ENCODE data around the gene SAAL1. TPM values are rescaled to one million over a fixed set of nuclear protein-coding genes. Genes with fewer than 3 reads are reported as not detected.

The SAAL1 gene
- total RNA-seq, 1 experiment from 2014 or later, result 65.1 TPM

DNA sequence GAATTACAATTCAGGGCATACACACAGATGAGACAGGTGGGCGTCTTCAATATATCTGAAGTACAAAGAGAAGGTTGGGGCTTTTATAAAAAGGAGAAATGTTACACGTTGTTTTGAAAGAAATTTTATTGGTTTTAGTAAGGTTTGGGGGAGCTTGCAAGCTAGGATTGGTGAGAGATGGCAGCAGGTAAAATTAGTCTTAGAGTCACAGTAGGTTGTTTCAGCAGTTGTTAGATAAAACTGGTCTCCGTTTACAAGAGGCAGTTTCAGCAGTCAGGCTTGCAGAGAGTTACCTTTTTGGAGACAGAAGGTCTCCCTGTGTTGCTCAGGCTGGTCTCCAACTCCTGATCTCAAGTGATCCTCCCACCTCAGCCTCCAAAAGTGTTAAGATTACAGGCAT, 2.4 kb upstream of the SAAL1 start:
- no peak for DNase-seq
- no peak overlapping the region for H3K27ac ChIP-seq

DNA sequence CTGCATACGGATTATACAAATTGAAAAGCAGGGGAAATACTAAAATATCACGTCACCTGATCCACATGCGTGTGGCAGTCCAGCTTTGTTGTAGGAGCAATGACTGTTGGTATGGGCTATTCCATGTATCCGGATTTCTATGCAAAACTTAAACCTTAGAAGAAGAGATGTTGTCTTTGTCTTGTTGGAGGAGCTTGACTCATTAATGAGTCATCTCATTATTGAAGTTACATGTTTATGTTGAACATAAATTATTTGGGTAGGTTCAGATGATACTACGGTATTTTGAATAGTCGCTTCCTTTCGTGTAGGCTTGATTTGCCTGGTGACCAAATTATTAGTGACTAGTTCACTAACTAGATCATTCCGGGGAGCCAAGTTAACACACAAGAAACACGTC, 806 bp upstream of the SAAL1 start:
- DNase-seq, result no peak
- H3K27me3 ChIP-seq, result no peaks in the 10 kb centered on the region
- no peaks in the 10 kb centered on the region for H3K9me3 ChIP-seq (replicated peaks)
- H3K27ac ChIP-seq, result no peak overlapping the region
- peaks cover 14% of the 10 kb centered on the region; the same call in 1 of the 2 replicates for H3K36me3 ChIP-seq
- peaks cover 5% of the 10 kb centered on the region; the same call in 1 of the 2 replicates for H3K4me1 ChIP-seq
- H3K4me3 ChIP-seq, result no peak overlapping the region

More for the DNA sequence above, 2.4 kb upstream of the SAAL1 start:
- Histone ChIP-seq H3K27me3 (peaks cover 4% of the 10 kb centered on the region; the same call in 1 of the 2 replicates), H3K4me1 (peaks cover 5% of the 10 kb centered on the region; the same call in 1 of the 2 replicates), H3K4me3 (no peak overlapping the region), H3K36me3 (peaks cover 2% of the 10 kb centered on the region; the same call in 1 of the 2 replicates), H3K9me3 (replicated peaks) (no peaks in the 10 kb centered on the region)

DNA sequence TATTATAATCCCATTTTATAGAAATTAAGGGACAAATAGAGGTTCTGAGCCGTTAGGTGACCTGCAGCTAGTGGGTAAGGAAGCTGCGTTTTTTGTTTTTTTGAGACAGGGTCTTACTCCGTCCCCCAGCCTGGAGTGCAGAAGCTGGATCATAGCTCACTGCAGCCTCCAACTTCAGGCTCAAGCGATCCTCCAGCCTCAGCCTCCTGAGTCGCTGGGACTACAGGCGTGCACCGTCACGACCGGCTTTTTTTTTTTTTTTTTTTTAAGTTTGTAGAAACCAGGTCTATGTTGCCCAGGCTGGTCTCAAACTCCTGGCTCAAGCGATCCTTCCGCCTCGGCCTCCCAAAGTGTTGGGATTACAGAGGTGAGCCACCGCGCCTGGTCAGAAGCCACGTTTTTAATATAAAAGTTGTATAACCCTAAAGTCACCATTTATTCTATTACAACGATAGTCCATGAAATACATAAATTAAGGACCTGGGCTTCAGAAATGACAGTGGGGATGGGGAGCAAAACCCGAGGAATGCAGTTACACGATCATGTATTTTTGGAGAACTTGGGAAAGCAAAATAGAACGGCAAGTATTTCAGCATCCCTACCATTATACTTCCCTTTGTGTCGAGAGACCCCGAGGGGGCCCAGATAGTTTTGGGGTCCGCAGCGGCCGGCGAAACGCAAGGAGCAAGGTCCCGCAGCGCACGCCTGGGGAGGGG, 638 bp downstream of the SAAL1 start:
- peak overlapping the region; percentile 62 for H3K27ac ChIP-seq
- no peaks in the 10 kb centered on the region for H3K27me3 ChIP-seq
- H3K4me1 ChIP-seq, result peaks cover 5% of the 10 kb centered on the region; the same call in 1 of the 2 replicates
- H3K9me3 ChIP-seq (replicated peaks), result no peaks in the 10 kb centered on the region
- H3K4me3 ChIP-seq, result peak overlapping the region; percentile 94
- DNase-seq, result no peak
- peaks cover 25% of the 10 kb centered on the region for H3K36me3 ChIP-seq

DNA sequence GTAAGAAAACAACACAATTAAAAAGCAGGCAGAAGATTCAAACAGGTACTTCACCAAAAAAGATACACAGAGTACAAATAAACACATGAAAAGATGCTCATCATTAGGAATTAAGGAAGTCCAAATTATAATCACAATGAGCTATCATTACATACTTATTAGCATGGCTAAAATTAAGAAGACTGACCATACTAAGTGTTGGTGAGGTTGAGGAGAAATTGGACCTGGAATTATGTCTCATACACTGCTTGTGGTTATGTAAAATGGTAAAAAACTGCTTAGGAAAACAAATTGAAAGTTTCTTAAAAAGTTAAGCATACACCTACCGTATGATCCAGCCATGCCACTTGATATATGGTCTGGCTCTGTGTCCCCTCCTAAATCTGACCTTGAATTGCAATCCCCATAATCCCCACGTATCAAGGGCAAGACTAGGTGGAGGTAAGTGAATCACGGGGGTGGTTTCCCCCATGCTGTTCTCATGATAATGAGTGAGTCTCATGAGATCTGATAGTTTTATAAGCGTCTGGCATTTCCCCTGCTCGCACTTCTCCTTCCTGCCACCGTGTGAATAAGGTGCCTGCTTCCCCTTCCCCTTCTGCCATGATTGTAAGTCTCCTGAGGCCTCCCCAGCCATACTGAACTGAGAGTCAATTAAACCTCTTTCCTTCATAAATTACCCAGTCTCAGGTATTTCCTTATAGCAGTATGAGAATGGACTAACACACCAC, 4.8 kb downstream of the SAAL1 start:
- Histone ChIP-seq H3K9me3 (replicated peaks) (no peaks in the 10 kb centered on the region), H3K4me3 (no peak overlapping the region), H3K36me3 (peaks cover 32% of the 10 kb centered on the region), H3K27me3 (no peaks in the 10 kb centered on the region), H3K4me1 (peaks cover 3% of the 10 kb centered on the region; the same call in 1 of the 2 replicates), H3K27ac (no peak overlapping the region)
- no peak for DNase-seq

DNA sequence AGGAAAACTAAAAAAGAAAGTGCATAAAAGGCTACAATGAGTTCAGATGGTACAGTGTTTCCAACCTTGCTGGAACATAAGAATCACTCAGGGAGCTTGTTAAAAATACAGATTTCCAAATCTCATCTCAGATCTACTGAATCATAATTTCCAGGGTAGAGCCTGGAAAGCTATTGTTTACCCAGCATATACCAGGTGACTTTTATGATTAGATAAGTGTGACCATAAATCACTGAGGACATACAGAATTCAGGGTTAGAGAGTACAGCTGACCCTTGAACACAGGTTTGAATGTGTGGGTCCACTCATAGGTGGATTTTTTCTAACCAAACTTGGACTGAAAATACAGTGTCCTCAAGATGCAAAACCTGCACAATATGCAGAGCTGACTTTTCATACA, 11.9 kb downstream of the SAAL1 start:
- no peak for DNase-seq
- H3K4me3 ChIP-seq, result no peak overlapping the region
- no peaks in the 10 kb centered on the region for H3K9me3 ChIP-seq (replicated peaks)
- no peak overlapping the region for H3K27ac ChIP-seq
- H3K27me3 ChIP-seq, result no peaks in the 10 kb centered on the region
- H3K36me3 ChIP-seq, result peaks cover 70% of the 10 kb centered on the region
- no peaks in the 10 kb centered on the region for H3K4me1 ChIP-seq

DNA sequence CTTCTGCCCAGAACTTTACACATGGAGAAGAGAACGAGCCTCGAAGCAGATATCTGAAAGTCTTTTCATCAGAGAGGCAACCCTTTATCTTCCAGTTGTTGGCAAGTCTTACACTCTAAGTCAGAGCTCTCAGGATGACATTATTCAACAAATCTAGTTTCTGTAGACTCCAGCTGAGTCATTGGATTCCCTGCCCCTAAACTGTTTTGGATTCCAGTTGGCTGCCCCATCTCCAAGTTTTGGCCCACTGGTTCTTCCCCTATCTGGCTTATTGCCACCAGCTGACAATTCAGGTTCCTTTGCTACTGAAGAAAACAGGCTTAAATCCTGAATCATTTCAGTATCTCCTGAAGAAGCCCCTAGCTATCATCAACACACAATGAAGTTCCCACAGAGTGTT, 14.2 kb downstream of the SAAL1 start:
- no peaks in the 10 kb centered on the region for H3K9me3 ChIP-seq (replicated peaks)
- H3K4me1 ChIP-seq, result no peaks in the 10 kb centered on the region
- no peak overlapping the region for H3K27ac ChIP-seq
- peaks cover 93% of the 10 kb centered on the region for H3K36me3 ChIP-seq
- H3K4me3 ChIP-seq, result no peak overlapping the region
- H3K27me3 ChIP-seq, result no peaks in the 10 kb centered on the region
- DNase-seq, result no peak

DNA sequence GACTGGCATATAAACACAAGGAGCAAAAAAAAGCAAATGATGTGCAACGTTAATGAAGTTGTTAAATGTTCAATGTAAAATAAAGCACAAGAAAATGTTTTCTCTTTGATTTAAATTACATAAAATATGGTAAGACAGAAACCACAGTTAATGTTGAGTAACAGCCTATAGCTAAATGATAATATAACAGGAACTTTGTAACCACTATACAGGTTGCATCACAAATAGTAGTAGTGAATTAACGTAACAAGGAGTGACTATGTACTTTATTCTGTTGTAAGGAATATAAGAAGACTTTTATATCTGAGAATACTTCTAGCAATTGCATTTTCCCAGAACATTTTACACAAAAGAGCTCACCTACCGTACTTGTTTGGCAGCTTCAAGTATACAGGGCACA, 16.9 kb downstream of the SAAL1 start:
- no peaks in the 10 kb centered on the region for H3K9me3 ChIP-seq (replicated peaks)
- H3K4me1 ChIP-seq, result no peaks in the 10 kb centered on the region
- H3K27ac ChIP-seq, result no peak overlapping the region
- H3K27me3 ChIP-seq, result no peaks in the 10 kb centered on the region
- no peak overlapping the region for H3K4me3 ChIP-seq
- no peak for DNase-seq
- H3K36me3 ChIP-seq, result peaks cover 95% of the 10 kb centered on the region

DNA sequence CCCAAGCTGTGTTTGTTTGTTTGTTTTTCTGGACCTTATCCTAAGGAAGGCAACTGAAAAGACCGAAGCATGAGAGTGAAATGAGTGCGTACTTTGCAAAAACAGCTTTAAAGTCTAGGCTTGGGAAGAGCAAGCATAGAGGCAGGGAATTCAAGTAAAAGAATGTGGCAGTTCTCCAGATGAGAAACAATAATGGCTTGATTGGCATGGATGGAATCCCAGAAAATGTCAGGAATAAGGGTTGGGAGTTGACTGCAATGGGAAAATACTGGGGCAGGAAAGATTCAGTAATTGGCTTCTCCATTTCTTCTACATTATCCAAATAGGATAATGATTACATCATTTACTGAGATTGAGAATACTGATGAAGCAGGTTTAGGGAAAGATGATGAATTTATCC, 17.5 kb downstream of the SAAL1 start:
- H3K27ac ChIP-seq, result no peak overlapping the region
- no peaks in the 10 kb centered on the region for H3K4me1 ChIP-seq
- H3K4me3 ChIP-seq, result no peak overlapping the region
- peaks cover 93% of the 10 kb centered on the region for H3K36me3 ChIP-seq
- no peaks in the 10 kb centered on the region for H3K27me3 ChIP-seq
- H3K9me3 ChIP-seq (replicated peaks), result no peaks in the 10 kb centered on the region
- no peak for DNase-seq

DNA sequence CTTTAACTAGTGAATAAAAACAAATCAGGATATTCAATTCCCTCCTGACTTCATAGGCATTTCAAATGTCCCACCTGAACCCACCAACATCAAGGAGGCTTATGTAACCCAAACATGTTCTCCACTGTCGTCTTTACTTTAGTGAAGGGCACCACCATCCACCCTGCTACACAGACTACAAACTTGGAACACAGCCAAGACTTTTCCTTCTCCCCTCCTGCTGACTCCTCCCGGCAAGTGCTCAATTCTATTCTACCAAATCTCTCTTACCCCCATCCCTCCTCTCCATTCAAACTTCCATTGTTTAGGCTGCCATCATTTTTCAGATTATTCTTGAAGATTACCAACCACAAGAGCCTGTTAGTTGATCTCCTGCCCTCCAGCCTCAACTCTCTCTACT, 24.3 kb downstream of the SAAL1 start:
- DNase-seq, result peak in 1 of 2 experiments; percentile 21
- Histone ChIP-seq H3K9me3 (replicated peaks) (no peaks in the 10 kb centered on the region), H3K4me1 (no peaks in the 10 kb centered on the region), H3K27ac (no peak overlapping the region), H3K27me3 (no peaks in the 10 kb centered on the region), H3K4me3 (no peak overlapping the region), H3K36me3 (peaks cover 60% of the 10 kb centered on the region)

DNA sequence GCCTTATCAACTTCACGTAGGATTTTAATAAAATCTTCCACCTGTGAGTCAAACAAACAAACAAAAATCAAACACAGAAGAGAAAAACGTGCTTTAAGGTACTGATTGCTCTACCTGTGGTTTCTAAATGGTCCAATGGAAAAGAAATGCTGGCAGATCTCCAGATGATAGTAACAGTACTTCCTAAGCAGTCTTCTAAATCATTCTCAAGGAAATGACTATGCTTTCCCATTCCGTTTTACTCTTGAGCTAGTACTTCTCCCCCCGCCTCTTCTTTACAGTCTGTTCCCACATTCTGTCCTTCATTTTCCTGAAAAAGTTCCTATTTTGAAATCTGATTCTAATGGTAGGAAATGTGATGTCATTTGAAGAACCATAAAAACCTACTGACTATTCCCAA, 25.4 kb downstream of the SAAL1 start:
- no peak for DNase-seq
- H3K27ac ChIP-seq, result no peak overlapping the region
- no peaks in the 10 kb centered on the region for H3K4me1 ChIP-seq
- H3K9me3 ChIP-seq (replicated peaks), result no peaks in the 10 kb centered on the region
- H3K4me3 ChIP-seq, result no peak overlapping the region
- no peaks in the 10 kb centered on the region for H3K27me3 ChIP-seq
- H3K36me3 ChIP-seq, result peaks cover 50% of the 10 kb centered on the region

DNA sequence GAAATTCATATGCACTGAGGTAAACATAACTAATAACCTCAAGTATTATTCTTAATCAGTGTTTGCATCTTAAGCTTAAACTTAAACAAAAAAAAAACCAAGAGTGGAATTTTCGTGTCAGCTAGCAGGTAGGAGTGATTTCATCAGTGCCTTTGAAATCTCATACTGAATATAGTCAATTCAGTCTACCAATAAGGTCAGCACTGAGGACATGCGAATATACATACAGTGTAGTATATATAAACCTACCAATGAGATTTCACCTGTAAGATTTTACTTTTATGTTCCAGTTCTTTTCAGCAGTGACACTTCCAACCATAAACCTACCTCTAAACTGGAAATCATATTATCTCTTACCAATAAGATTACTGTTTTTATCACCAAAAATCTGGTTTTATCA, 27.0 kb downstream of the SAAL1 start:
- H3K27me3 ChIP-seq, result no peaks in the 10 kb centered on the region
- H3K4me1 ChIP-seq, result no peaks in the 10 kb centered on the region
- no peak overlapping the region for H3K27ac ChIP-seq
- H3K4me3 ChIP-seq, result no peak overlapping the region
- H3K9me3 ChIP-seq (replicated peaks), result no peaks in the 10 kb centered on the region
- DNase-seq, result no peak
- peaks cover 36% of the 10 kb centered on the region for H3K36me3 ChIP-seq

DNA sequence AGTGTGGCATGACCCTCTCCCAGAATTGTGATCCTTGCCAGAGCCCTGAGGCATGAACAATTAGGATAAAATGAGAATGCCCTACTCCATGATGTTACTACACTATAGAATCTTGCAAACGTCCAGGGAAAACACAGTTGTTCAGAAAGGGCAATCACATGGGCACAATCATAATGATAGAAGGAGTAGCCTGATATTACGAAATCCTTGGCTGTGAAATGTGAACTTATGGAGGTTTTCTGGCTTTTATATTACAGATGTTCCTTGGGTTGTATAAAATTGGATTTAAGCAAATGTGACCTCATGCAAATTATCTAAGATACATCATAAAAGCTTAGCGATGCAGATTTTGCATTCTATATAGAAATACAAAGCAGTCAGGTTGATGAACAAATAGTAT, 30.4 kb downstream of the SAAL1 start:
- Histone ChIP-seq H3K36me3 (peaks cover 14% of the 10 kb centered on the region), H3K4me1 (no peaks in the 10 kb centered on the region), H3K4me3 (no peak overlapping the region), H3K27ac (no peak overlapping the region), H3K27me3 (no peaks in the 10 kb centered on the region), H3K9me3 (replicated peaks) (no peaks in the 10 kb centered on the region)
- DNase-seq, result no peak

DNA sequence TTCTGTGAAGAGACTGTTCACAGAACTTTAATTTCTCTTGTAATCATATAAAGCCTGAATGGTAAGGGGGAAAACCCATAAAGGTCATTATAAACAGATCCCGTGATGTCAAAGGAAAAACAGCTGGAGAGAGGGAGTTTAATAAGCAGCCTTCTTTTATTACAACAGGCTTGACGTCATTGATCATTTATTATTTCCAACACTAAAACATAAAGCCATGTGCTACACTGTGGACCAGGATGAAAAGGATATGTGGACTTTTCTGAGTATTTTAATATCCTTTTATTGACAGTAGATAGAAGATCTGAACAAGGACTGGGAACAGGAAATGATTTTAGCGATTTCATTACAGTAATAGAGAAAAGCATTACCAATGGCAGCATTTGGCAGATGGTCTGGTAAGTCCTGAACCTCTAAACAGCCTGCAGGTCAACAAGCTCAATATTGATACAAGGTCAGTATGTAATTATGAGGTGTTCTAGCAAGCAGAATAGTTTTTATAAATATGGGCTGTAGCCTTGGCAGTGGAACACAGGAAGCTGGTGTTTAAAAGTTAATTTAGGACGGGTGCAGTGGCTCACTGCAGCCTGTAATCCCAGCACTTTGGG, 34.7 kb downstream of the SAAL1 start:
- Histone ChIP-seq H3K27me3 (no peaks in the 10 kb centered on the region), H3K36me3 (no peaks in the 10 kb centered on the region), H3K9me3 (replicated peaks) (no peaks in the 10 kb centered on the region), H3K27ac (no peak overlapping the region), H3K4me1 (peaks cover 5% of the 10 kb centered on the region; the same call in 1 of the 2 replicates), H3K4me3 (no peak overlapping the region)
- no peak for DNase-seq

DNA sequence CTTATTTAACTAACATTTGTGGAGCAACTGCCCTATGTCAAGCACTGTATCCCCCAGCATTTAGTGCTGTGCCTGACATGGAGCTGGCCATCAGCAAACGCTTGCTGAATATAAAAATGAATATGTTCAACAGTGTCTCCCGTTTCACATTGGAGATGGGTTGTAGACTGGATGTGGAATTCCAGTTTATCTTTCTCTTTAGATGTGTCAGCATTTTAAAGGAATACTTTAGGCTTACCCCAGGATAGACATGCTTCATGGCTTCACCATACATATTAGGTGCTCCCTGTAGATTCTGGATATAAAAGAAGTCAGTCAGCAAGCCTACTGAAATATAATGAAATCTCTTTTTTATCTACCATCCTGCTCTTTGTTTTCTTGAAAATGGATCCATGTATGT, 38.5 kb downstream of the SAAL1 start:
- DNase-seq, result no peak
- Histone ChIP-seq H3K4me1 (peaks cover 23% of the 10 kb centered on the region), H3K27me3 (no peaks in the 10 kb centered on the region), H3K36me3 (no peaks in the 10 kb centered on the region), H3K4me3 (no peak overlapping the region), H3K9me3 (replicated peaks) (0 out of 2 replicates have a peak, but pooled peaks cover 2% of the 10 kb centered on the region), H3K27ac (no peak overlapping the region)

DNA sequence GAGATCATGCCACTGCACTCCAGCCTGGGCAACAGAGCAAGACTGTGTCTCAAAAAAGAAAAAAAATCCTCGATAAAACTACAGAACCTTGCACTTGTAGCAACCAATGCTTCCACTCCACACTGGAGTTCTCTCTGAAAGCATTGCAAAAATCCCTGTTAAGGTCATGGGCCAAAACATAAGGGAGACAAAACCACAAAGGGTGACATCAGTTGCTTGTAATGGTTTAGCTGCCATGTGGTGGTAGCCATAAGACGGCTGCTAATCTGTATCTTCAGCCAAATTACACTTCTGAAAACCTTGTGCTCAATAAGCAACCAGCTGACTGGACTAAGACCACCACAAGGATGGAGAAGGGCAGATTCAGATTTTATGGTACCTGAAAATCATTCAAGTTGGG, 39.3 kb downstream of the SAAL1 start:
- Histone ChIP-seq H3K27ac (no peak overlapping the region), H3K4me1 (peaks cover 27% of the 10 kb centered on the region), H3K4me3 (no peak overlapping the region), H3K9me3 (replicated peaks) (0 out of 2 replicates have a peak, but pooled peaks cover 2% of the 10 kb centered on the region), H3K36me3 (no peaks in the 10 kb centered on the region), H3K27me3 (no peaks in the 10 kb centered on the region)
- peak in 1 of 2 experiments; percentile 56 for DNase-seq

Measured in SJCRH30 (cell line).